Left lung (tissue), 10 donors: ENCODE results near the gene ENKD1. TPM values are rescaled to one million over a fixed set of nuclear protein-coding genes. Genes with fewer than 3 reads are reported as not detected.

Experiments used
- ATAC-seq: fragments of 200-7000 bp; cut with Tn5 transposase; one replicate; pipeline ENCODE4 v1.9.1; 2020; ENCODE audit warnings: moderate library complexity
- DNase-seq, 4 donors: peaks; one replicate each; pipeline ENCODE4 v3.0.0-alpha.2; 2013 to 2020
- H3K27ac ChIP-seq, 2 donors: fragments of 200-600 bp; sonication (generic) in 1 of 2; one replicate each; pipeline versions ENCODE4 v1.5.0 to v1.8.0; 2020 to 2021
- H3K27me3 ChIP-seq, 2 donors: fragments of 200-600 bp; sonication (generic) in 1 of 2; one replicate each; pipeline versions ENCODE4 v1.5.0 to v1.8.0; 2020 to 2021
- H3K36me3 ChIP-seq, 2 donors: fragments of 200-600 bp; sonication (generic) in 1 of 2; one replicate each; pipeline versions ENCODE4 v1.5.0 to v1.8.0; 2020 to 2021
- H3K4me1 ChIP-seq, 2 donors: fragments of 200-600 bp; one replicate each; pipeline ENCODE4 v1.8.0; 2021
- H3K4me3 ChIP-seq, 2 donors: fragments of 200-600 bp; sonication (generic) in 1 of 2; one replicate each; pipeline versions ENCODE4 v1.5.0 to v1.8.0; 2020 to 2021; ENCODE audit warnings: mild to moderate bottlenecking in 1 of 2
- H3K9me3 ChIP-seq, 2 donors: fragments of 200-600 bp; sonication (generic) in 1 of 2; one replicate each; pipeline versions ENCODE4 v1.5.0 to v1.8.0; 2020 to 2021
- CTCF ChIP-seq, 2 donors: fragments of 200-600 bp; sonication (generic) in 1 of 2; IDR thresholded peaks; one replicate each; pipeline versions ENCODE4 v1.5.0 to v1.8.0; 2021; ENCODE audit warnings: antibody characterized with exemption in 2 of 2
- intact Hi-C, 2 donors: fragments of 100-400 bp; cut with DNase I; formaldehyde crosslinking; loops; one replicate each; pipeline versions ENCODE4 v1.11.2 to v1.14.2; 2022
- polyA plus RNA-seq, 6 donors: library from polyadenylated mRNA; unstranded; fragments of 120-200 nt; gene quantifications; one replicate each; pipeline ENCODE4 v1.2.1, GENCODE V29; 2013; ENCODE audit not compliant: insufficient read length in 6 of 6
- total RNA-seq, 2 donors: library from RNA; stranded (reverse); fragmentation: NEBNext Ultra II Directional; extraction: Animal tissue kit (Norgen Biotek cat#: 25700); gene quantifications; one replicate each; pipeline ENCODE4 v1.2.1, GENCODE V29; 2021
- donor health status: DM: no; HTN: yes; CAD: no.
- donor health status: DM: no; HTN: no; CAD: no.

ENKD1 gene
- total and polyA plus RNA-seq, 8 donors, result 11.2 to 26.0 (median 22.0) TPM

GRCh38 chr16:67679935-67680897 lies 13.7 kb upstream of the ENKD1 start:
- H3K4me1 ChIP-seq, result peaks cover 0 to 29% of the 10 kb centered on the region in 2 donors
- H3K27ac ChIP-seq, result no peak overlapping the region
- intact Hi-C loops, result loop anchor here in 1 of 2 donors (10.0 kb wide), 2 partner anchors 145 to 245 kb away; no protein-coding TSS in a partner anchor
- H3K36me3 ChIP-seq, result peaks cover 0 to 37% of the 10 kb centered on the region in 2 donors
- DNase-seq (no peak), ATAC-seq (no peak)
- no peak for TF ChIP-seq CTCF (IDR thresholded peaks at IDR 0.05)
- no peak overlapping the region for H3K4me3 ChIP-seq
- no peaks in the 10 kb centered on the region for H3K27me3 ChIP-seq
- H3K9me3 ChIP-seq, result no peaks in the 10 kb centered on the region

GRCh38 chr16:67678354-67679023 lies 11.9 kb upstream of the ENKD1 start:
- Histone ChIP-seq H3K27me3 (no peaks in the 10 kb centered on the region), H3K36me3 (peaks cover 0 to 29% of the 10 kb centered on the region in 2 donors), H3K4me1 (peaks cover 15 to 36% of the 10 kb centered on the region in 2 donors), H3K4me3 (no peak overlapping the region), H3K9me3 (no peaks in the 10 kb centered on the region), H3K27ac (no peak overlapping the region)
- ATAC-seq, result no peak
- TF ChIP-seq CTCF (IDR thresholded peaks at IDR 0.05), result no peak
- DNase-seq, result no peak
- intact Hi-C loops, result loop anchor here in 1 of 2 donors (10.0 kb wide), 2 partner anchors 146 to 246 kb away; no protein-coding TSS in a partner anchor

- no peak for TF ChIP-seq CTCF (IDR thresholded peaks at IDR 0.05)
- Histone ChIP-seq H3K27ac (no peak overlapping the region), H3K4me3 (no peak overlapping the region), H3K36me3 (peaks cover 0 to 22% of the 10 kb centered on the region in 2 donors), H3K4me1 (peaks cover 22 to 44% of the 10 kb centered on the region in 2 donors), H3K27me3 (no peaks in the 10 kb centered on the region), H3K9me3 (no peaks in the 10 kb centered on the region)
- DNase-seq (no peak), ATAC-seq (no peak)
- intact Hi-C loops, result loop anchor here in 1 of 2 donors (10.0 kb wide), 2 partner anchors 147 to 247 kb away; no protein-coding TSS in a partner anchor
Measured at GRCh38 chr16:67677712-67678111, 11.2 kb upstream of the ENKD1 start.

GRCh38 chr16:67676939-67677338 lies 10.4 kb upstream of the ENKD1 start:
- no peak for ATAC-seq
- H3K27me3 ChIP-seq, result no peaks in the 10 kb centered on the region
- H3K27ac ChIP-seq, result peak overlapping the region in 1 of 2 donors; percentile 45
- H3K36me3 ChIP-seq, result peaks cover 0 to 17% of the 10 kb centered on the region in 2 donors
- H3K9me3 ChIP-seq, result no peaks in the 10 kb centered on the region
- no peak overlapping the region for H3K4me3 ChIP-seq
- TF ChIP-seq CTCF (IDR thresholded peaks at IDR 0.05), result no peak
- no peak for DNase-seq
- peaks cover 27 to 52% of the 10 kb centered on the region in 2 donors for H3K4me1 ChIP-seq
- intact Hi-C loops, result loop anchor here in 1 of 2 donors (10.0 kb wide), 2 partner anchors 148 to 248 kb away; no protein-coding TSS in a partner anchor
